Measurements from ENCODE around the gene HECA. TPM values are rescaled to one million over a fixed set of nuclear protein-coding genes. Genes with fewer than 3 reads are reported as not detected.

Gene HECA, protein sequence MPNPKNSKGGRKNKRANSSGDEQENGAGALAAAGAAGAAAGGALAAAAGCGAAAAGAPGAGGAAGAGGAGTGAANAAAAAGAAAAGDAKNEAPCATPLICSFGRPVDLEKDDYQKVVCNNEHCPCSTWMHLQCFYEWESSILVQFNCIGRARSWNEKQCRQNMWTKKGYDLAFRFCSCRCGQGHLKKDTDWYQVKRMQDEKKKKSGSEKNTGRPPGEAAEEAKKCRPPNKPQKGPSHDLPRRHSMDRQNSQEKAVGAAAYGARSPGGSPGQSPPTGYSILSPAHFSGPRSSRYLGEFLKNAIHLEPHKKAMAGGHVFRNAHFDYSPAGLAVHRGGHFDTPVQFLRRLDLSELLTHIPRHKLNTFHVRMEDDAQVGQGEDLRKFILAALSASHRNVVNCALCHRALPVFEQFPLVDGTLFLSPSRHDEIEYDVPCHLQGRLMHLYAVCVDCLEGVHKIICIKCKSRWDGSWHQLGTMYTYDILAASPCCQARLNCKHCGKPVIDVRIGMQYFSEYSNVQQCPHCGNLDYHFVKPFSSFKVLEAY
- total RNA-seq (2014; rRNA removed; shearing (Covaris generic)) (8.1 and 8.5 TPM in 2 replicates), polyA plus RNA-seq (2016; fragmentation: Nextera tagmentation; extraction: Ambion mirVana) (2.4 and 2.7 TPM in 2 replicates)
- long read RNA-seq, partial matches to known transcripts: 0 of 1 reads
- long read RNA-seq, other reads (novel, unspliced or antisense): 1 of 1 reads

DNA sequence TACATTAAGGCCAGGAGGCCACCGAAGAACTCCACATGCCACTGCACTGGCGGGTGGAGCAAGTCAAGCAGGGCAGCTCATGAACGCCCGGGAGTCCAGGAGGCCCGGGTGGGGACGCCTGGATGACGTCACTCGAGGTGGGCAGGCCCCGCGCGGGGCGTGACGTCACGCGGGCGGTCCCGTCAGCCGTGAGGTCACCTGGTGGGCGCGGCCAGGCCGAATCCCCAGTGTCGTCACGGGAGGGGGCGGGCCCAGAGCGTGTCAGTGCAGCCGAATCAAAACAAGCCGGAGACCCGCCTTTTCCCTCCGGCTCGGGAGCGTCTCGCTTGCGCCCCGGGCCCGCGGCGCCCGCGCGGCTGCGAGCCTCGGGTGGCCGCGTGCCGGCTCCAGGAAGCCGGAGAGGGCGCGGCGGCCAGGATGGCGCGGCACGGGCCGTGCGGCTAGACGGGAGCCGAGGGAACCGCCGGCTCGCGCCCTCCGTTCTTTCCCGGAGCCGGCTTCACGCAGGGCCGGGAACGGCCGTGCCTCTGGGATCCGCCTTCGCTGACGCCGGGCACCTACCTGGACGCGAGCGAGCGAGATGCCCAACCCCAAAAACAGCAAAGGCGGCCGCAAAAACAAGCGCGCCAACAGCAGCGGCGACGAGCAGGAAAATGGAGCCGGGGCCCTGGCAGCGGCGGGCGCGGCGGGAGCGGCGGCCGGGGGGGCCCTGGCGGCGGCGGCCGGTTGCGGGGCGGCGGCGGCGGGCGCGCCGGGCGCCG lies at the start of gene HECA:
Gene HECA (plus strand): TSS at position 264 of the 761 bp plus-strand sequence. CDS start 317 bp downstream, at position 581.
- no peak within 1 kb of the TSS for H3K27ac ChIP-seq (ENCODE audit: low read depth)
- TF ChIP-seq, protein P1, sequence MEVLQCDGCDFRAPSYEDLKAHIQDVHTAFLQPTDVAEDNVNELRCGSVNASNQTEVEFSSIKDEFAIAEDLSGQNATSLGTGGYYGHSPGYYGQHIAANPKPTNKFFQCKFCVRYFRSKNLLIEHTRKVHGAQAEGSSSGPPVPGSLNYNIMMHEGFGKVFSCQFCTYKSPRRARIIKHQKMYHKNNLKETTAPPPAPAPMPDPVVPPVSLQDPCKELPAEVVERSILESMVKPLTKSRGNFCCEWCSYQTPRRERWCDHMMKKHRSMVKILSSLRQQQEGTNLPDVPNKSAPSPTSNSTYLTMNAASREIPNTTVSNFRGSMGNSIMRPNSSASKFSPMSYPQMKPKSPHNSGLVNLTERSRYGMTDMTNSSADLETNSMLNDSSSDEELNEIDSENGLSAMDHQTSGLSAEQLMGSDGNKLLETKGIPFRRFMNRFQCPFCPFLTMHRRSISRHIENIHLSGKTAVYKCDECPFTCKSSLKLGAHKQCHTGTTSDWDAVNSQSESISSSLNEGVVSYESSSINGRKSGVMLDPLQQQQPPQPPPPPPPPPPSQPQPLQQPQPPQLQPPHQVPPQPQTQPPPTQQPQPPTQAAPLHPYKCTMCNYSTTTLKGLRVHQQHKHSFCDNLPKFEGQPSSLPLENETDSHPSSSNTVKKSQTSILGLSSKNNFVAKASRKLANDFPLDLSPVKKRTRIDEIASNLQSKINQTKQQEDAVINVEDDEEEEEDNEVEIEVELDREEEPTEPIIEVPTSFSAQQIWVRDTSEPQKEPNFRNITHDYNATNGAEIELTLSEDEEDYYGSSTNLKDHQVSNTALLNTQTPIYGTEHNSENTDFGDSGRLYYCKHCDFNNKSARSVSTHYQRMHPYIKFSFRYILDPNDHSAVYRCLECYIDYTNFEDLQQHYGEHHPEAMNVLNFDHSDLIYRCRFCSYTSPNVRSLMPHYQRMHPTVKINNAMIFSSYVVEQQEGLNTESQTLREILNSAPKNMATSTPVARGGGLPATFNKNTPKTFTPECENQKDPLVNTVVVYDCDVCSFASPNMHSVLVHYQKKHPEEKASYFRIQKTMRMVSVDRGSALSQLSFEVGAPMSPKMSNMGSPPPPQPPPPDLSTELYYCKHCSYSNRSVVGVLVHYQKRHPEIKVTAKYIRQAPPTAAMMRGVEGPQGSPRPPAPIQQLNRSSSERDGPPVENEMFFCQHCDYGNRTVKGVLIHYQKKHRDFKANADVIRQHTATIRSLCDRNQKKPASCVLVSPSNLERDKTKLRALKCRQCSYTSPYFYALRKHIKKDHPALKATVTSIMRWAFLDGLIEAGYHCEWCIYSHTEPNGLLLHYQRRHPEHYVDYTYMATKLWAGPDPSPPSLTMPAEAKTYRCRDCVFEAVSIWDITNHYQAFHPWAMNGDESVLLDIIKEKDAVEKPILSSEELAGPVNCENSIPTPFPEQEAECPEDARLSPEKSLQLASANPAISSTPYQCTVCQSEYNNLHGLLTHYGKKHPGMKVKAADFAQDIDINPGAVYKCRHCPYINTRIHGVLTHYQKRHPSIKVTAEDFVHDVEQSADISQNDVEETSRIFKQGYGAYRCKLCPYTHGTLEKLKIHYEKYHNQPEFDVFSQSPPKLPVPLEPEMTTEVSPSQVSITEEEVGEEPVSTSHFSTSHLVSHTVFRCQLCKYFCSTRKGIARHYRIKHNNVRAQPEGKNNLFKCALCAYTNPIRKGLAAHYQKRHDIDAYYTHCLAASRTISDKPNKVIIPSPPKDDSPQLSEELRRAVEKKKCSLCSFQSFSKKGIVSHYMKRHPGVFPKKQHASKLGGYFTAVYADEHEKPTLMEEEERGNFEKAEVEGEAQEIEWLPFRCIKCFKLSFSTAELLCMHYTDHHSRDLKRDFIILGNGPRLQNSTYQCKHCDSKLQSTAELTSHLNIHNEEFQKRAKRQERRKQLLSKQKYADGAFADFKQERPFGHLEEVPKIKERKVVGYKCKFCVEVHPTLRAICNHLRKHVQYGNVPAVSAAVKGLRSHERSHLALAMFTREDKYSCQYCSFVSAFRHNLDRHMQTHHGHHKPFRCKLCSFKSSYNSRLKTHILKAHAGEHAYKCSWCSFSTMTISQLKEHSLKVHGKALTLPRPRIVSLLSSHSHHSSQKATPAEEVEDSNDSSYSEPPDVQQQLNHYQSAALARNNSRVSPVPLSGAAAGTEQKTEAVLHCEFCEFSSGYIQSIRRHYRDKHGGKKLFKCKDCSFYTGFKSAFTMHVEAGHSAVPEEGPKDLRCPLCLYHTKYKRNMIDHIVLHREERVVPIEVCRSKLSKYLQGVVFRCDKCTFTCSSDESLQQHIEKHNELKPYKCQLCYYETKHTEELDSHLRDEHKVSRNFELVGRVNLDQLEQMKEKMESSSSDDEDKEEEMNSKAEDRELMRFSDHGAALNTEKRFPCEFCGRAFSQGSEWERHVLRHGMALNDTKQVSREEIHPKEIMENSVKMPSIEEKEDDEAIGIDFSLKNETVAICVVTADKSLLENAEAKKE (CRISPR knock-in tag; IDR thresholded peaks at IDR 0.05): no peak
- TF ChIP-seq, protein P2, sequence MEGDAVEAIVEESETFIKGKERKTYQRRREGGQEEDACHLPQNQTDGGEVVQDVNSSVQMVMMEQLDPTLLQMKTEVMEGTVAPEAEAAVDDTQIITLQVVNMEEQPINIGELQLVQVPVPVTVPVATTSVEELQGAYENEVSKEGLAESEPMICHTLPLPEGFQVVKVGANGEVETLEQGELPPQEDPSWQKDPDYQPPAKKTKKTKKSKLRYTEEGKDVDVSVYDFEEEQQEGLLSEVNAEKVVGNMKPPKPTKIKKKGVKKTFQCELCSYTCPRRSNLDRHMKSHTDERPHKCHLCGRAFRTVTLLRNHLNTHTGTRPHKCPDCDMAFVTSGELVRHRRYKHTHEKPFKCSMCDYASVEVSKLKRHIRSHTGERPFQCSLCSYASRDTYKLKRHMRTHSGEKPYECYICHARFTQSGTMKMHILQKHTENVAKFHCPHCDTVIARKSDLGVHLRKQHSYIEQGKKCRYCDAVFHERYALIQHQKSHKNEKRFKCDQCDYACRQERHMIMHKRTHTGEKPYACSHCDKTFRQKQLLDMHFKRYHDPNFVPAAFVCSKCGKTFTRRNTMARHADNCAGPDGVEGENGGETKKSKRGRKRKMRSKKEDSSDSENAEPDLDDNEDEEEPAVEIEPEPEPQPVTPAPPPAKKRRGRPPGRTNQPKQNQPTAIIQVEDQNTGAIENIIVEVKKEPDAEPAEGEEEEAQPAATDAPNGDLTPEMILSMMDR (conservative IDR thresholded peaks at IDR 0.05; ENCODE audit: low read depth in 2 of 2): no peak
- TF ChIP-seq ZNF114 (CRISPR knock-in tag; IDR thresholded peaks at IDR 0.05) (no peak), JUNB (IDR thresholded peaks at IDR 0.05; ENCODE audit: unreplicated experiment) (no peak), POLR2AphosphoS5 (IDR thresholded peaks at IDR 0.05; ENCODE audit: low read depth) (peak; percentile 40; the same call in 1 of the 2 replicates), ZNF331 (CRISPR knock-in tag; IDR thresholded peaks at IDR 0.05; ENCODE audit: low read depth) (no peak), CREB1 (CRISPR knock-in tag; IDR thresholded peaks at IDR 0.05; ENCODE audit: low read depth) (peak; percentile 100), EZH2 (IDR thresholded peaks at IDR 0.05; ENCODE audit: low read depth, unreplicated experiment) (no peak), NANOG (IDR thresholded peaks at IDR 0.05; ENCODE audit: borderline replicate concordance) (no peak), EZH2phosphoT487 (IDR thresholded peaks at IDR 0.05; ENCODE audit: unreplicated experiment) (no peak)
- TF ChIP-seq, protein P3, sequence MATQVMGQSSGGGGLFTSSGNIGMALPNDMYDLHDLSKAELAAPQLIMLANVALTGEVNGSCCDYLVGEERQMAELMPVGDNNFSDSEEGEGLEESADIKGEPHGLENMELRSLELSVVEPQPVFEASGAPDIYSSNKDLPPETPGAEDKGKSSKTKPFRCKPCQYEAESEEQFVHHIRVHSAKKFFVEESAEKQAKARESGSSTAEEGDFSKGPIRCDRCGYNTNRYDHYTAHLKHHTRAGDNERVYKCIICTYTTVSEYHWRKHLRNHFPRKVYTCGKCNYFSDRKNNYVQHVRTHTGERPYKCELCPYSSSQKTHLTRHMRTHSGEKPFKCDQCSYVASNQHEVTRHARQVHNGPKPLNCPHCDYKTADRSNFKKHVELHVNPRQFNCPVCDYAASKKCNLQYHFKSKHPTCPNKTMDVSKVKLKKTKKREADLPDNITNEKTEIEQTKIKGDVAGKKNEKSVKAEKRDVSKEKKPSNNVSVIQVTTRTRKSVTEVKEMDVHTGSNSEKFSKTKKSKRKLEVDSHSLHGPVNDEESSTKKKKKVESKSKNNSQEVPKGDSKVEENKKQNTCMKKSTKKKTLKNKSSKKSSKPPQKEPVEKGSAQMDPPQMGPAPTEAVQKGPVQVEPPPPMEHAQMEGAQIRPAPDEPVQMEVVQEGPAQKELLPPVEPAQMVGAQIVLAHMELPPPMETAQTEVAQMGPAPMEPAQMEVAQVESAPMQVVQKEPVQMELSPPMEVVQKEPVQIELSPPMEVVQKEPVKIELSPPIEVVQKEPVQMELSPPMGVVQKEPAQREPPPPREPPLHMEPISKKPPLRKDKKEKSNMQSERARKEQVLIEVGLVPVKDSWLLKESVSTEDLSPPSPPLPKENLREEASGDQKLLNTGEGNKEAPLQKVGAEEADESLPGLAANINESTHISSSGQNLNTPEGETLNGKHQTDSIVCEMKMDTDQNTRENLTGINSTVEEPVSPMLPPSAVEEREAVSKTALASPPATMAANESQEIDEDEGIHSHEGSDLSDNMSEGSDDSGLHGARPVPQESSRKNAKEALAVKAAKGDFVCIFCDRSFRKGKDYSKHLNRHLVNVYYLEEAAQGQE (IDR thresholded peaks at IDR 0.05; ENCODE audit: unreplicated experiment): no peak

More for the DNA sequence above, at the start of gene HECA:
- Mint-ChIP-seq H3K27me3 (ENCODE audit: insufficient read depth, low read depth, poor library complexity) (peaks cover 6% of the 10 kb centered on the region), H3K4me3 (peak within 1 kb of the TSS; percentile 83), H3K27ac (peak within 1 kb of the TSS; percentile 83), H3K9me3 (no peaks in the 10 kb centered on the region), H3K4me1 (peaks cover 13% of the 10 kb centered on the region), H3K36me3 (ENCODE audit: low read depth) (no peaks in the 10 kb centered on the region)
- peaks cover 7% of the 10 kb centered on the region for H3K27me3 ChIP-seq (ENCODE audit: insufficient read depth)
- peak within 1 kb of the TSS; percentile 83 for H3K4me3 ChIP-seq
- peak within 1 kb of the TSS; percentile 79 for H3K4me2 ChIP-seq
- peaks cover 6% of the 10 kb centered on the region; the same call in 1 of the 2 replicates for H3K4me1 ChIP-seq (ENCODE audit: insufficient read depth)
- no peaks in the 10 kb centered on the region for H3K36me3 ChIP-seq (ENCODE audit: insufficient read depth)
- H3F3A ChIP-seq (replicated peaks; ENCODE audit: low read depth): peaks cover 4% of the 10 kb centered on the region
- no peaks in the 10 kb centered on the region; the same call in 1 of the 2 replicates for H3K79me2 ChIP-seq (replicated peaks; ENCODE audit: insufficient read depth)
- H2AFZ ChIP-seq: peak within 1 kb of the TSS; percentile 69; the same call in 1 of the 2 replicates
- no peaks in the 10 kb centered on the region; the same call in 1 of the 2 replicates for H3K9me2 ChIP-seq (ENCODE audit: insufficient read depth)
- no peaks in the 10 kb centered on the region for H4K20me1 ChIP-seq (replicated peaks; ENCODE audit: insufficient read depth)
- DNase-seq (ENCODE audit: low spot score) (peak; percentile 94), ATAC-seq (peak; percentile 76)

All from GM23338 (cell line).